Central memory CD4-positive, alpha-beta T cell (primary cell): ENCODE data around the gene NOLC1.

Experiments
- DNase-seq: peaks from one replicate; pipeline ENCODE4 v3.0.0; 2022

The NOLC1 gene

DNA sequence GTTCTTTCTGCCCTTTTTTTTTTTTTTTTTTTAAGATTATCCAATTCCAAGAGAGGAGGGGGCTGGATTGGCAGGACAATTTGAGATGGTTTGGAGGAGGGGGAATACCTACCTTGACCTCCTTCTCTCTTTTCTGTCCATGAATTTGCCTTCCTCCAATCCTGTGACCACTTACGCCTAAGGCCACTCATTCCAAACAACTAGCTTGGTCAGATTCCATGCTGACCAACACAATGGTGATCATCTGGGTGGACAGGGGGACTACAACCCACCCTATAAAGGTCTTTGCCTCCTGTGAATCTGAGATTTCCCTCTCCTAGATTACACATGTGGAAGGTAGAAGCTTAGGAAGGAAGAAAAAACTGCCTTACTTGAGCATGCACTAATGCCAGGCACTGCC lies 29.7 kb upstream of the NOLC1 start:
- DNase-seq = no peak

GRCh38 chr10:102123223-102123622 lies 29.0 kb upstream of the NOLC1 start:
- no peak for DNase-seq

GRCh38 chr10:102131286-102132170 lies 20.7 kb upstream of the NOLC1 start:
- no peak for DNase-seq

DNA sequence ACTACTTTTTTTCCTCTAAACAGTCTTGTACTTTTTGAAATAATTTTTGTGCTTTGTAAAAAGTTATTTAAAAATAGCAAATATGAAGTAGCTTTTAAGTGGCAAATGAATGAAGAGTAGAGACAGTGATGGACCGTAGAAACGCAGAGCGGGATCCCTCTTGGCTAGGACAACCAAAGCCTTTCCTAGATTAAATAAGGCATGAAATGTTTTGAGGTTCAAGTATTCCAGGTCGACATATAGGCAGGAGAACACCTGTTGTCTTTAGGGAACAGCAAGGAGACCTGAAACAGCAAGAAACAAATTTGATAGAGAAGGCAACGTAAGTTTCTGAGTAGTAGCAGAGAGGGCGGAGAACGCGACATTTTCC lies 20.0 kb upstream of the NOLC1 start:
- no peak for DNase-seq

GRCh38 chr10:102132563-102133372 lies 19.4 kb upstream of the NOLC1 start, which contains the start of gene PPRC1:
Gene PPRC1, plus strand, starts transcription at chr10:102133040. Its CDS starts 29 bp downstream, at chr10:102133069.
- DNase-seq = peak; percentile 97

- DNase-seq = no peak
Measured at GRCh38 chr10:102133373-102134195, 18.6 kb upstream of the NOLC1 start.

DNA sequence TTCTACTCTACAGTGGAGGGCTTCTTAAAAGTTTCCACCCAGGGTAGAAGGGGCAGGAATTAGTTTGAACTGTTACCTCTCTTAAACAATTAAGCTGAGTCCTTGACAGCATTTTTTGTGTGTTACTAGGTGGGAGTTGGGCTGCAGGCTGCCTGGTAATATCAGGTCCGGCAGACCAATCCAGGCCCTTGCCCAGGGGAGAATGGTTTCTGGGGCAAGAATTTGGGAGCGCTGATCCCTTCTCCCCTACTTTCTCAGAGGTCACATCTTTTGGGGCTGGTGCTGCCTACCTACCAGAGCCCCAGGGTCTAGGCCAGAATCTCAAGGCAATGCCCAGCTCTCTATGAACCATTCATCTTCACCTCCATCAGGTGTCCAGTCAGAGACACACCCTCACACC lies 17.8 kb upstream of the NOLC1 start:
- no peak for DNase-seq

- no peak for DNase-seq
Measured at GRCh38 chr10:102135956-102136526, 16.1 kb upstream of the NOLC1 start.

GRCh38 chr10:102139281-102140110 lies 12.7 kb upstream of the NOLC1 start:
- DNase-seq = no peak

DNA sequence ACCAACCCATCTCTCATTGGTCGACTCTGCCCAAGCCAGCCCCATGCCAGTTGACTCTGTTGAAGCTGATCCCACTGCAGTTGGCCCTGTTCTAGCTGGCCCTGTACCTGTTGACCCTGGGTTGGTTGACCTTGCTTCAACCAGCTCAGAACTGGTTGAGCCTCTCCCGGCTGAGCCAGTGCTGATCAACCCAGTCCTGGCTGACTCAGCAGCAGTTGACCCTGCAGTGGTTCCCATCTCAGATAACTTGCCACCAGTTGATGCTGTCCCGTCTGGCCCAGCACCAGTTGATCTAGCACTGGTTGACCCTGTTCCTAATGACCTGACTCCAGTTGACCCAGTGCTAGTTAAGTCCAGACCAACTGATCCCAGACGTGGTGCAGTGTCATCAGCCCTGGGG lies 12.0 kb upstream of the NOLC1 start:
- DNase-seq = no peak

GRCh38 chr10:102140913-102141540 lies 11.2 kb upstream of the NOLC1 start:
- no peak for DNase-seq

GRCh38 chr10:102141583-102142107 lies 10.5 kb upstream of the NOLC1 start:
- no peak for DNase-seq

- DNase-seq = no peak
Measured at GRCh38 chr10:102146971-102147428, 5.2 kb upstream of the NOLC1 start.

GRCh38 chr10:102147561-102147960 lies 4.6 kb upstream of the NOLC1 start:
- DNase-seq = no peak

DNA sequence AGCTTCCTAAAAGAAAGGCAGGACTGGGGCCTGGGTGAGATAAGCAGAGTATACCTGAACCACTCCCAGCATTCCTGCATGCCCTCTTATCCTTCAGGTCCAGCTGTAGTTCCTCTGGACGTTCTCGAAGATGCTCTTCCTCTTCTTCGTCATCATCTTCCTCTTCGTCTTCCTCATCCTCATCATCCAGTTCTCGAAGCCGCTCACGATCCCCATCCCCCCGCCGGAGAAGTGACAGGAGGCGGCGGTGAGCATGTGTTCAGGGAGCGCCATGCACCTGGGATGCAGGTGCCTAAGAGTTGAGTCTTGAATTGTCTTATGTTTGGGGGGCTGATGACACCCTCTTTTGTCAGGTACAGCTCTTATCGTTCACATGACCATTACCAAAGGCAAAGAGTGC lies 3.9 kb upstream of the NOLC1 start:
- DNase-seq = no peak

- DNase-seq = no peak
Measured at GRCh38 chr10:102150970-102151773, 1.0 kb upstream of the NOLC1 start.

DNA sequence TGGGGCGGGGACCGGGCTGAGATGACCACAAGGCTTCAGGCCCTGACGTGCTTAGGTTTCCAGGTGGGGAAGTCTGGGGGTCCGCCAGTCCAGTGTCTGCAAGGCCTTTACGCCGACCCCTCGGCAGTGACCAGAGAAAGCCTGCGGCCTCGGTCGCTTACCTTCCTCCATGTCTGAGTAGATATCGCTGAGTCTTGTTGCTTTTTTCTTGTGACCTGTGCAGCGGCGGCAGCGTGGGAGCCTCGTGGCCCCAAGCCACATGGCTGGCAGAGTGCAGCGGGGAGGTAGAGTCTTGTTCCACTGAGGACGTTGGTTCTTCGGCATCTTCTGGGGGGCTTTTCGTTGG lies 329 bp downstream of the NOLC1 start:
- no peak for DNase-seq

DNA sequence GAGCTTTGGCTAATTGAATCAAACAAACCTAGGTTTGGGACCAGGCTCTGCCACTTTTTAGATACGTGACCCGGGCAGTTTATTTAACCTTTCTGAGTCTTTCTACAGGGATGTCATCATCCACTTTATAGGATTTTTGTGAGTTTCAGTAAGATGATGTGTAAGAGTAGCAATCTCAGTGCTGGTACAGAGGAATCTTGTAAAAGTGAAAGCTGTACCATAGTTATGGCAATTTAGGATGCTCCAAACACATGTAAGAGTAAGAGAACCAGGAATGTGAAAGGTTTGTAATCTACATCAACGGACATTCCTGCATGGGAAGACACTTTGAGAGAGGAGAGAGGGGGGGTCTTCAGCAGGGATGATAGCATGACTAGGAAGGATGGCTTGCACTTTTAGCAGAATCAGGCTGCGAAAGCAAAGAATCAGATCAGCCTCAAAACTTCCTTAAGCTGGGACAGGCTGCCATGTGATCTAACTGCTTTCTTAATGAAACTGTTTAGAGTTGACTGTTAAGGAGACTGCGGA lies 968 bp downstream of the NOLC1 start:
- no peak for DNase-seq

- no peak for DNase-seq
Measured at GRCh38 chr10:102154466-102155116, 2.4 kb downstream of the NOLC1 start.
